SU-DHL-6 (cell line): ENCODE results near the gene CFAP45.

ENCODE experiments used
- H2AFZ ChIP-seq: fragments of 200-600 bp; sonication (generic); 2 replicates; pipeline ENCODE4 v1.6.1; 2014; ENCODE audit warnings: low read depth, mild to moderate bottlenecking, moderate library complexity, mixed read lengths, antibody characterized with exemption, low read length; ENCODE audit not compliant: severe bottlenecking
- H3F3A ChIP-seq: fragments of 200-600 bp; shearing (Covaris generic); 2 replicates; pipeline ENCODE4 v1.6.0; 2016; ENCODE audit warnings: antibody characterized with exemption, mild to moderate bottlenecking; ENCODE audit not compliant: insufficient read depth
- H3K27ac ChIP-seq: fragments of 200-600 bp; sonication (generic); 2 replicates; pipeline ENCODE4 v1.5.1; 2016; ENCODE audit warnings: low read depth, mild to moderate bottlenecking, low read length, moderate library complexity, mixed read lengths
- H3K27me3 ChIP-seq: fragments of 200-600 bp; sonication (generic), shearing (Covaris generic); 2 replicates; pipeline ENCODE4 v1.6.0; 2014; ENCODE audit warnings: mild to moderate bottlenecking, low read length
- H3K36me3 ChIP-seq: fragments of 200-600 bp; sonication (generic); 2 replicates; pipeline ENCODE4 v1.6.1; 2014; ENCODE audit warnings: mild to moderate bottlenecking, low read length, mixed read lengths
- H3K4me2 ChIP-seq: fragments of 300-600, 200-600 bp; shearing (Covaris generic), sonication (generic); 2 replicates; pipeline ENCODE4 v1.6.0; 2014; ENCODE audit warnings: low read length, low read depth, mild to moderate bottlenecking; ENCODE audit not compliant: poor library complexity, severe bottlenecking
- H3K4me3 ChIP-seq: fragments of 200-600 bp; sonication (generic); 2 replicates; pipeline ENCODE4 v1.5.1; 2014; ENCODE audit warnings: antibody characterized with exemption, low read length, mild to moderate bottlenecking, mixed read lengths; ENCODE audit not compliant: insufficient read depth, poor library complexity, severe bottlenecking
- H3K79me2 ChIP-seq: fragments of 200-600 bp; sonication (generic); 2 replicates; pipeline ENCODE4 v1.6.1; 2014; ENCODE audit warnings: mild to moderate bottlenecking, low read length, moderate library complexity; ENCODE audit not compliant: insufficient read depth
- H3K9ac ChIP-seq: fragments of 200-600 bp; sonication (generic); 2 replicates; pipeline ENCODE4 v1.7.0; 2014; ENCODE audit warnings: mild to moderate bottlenecking, low read length
- H3K9me2 ChIP-seq: fragments of 200-600 bp; sonication (generic); replicated peaks from 2 replicates; pipeline ENCODE4 v1.6.1; 2014; ENCODE audit warnings: low read length; ENCODE audit not compliant: insufficient read depth
- H3K9me3 ChIP-seq: fragments of 200-600 bp; sonication (generic); 2 replicates; pipeline ENCODE4 v1.6.1; 2014; ENCODE audit warnings: low read length, mixed read lengths; ENCODE audit not compliant: insufficient read depth
- H4K20me1 ChIP-seq: fragments of 200-600 bp; sonication (generic); 2 replicates; pipeline ENCODE4 v1.6.1; 2014; ENCODE audit warnings: low read depth, mild to moderate bottlenecking, antibody characterized with exemption, low read length, moderate library complexity, mixed read lengths
- EZH2phosphoT487 ChIP-seq: fragments of 200-600 bp; sonication (generic), shearing (Covaris generic); conservative IDR thresholded peaks from 2 replicates; pipeline ENCODE4 v1.6.1; 2018; ENCODE audit warnings: mild to moderate bottlenecking, antibody characterized with exemption, low read length, moderate library complexity, mixed read lengths
- TF ChIP-seq, protein P1 (sequence below): fragments of 200-600 bp; sonication (generic); IDR thresholded peaks from one replicate; pipeline ENCODE4 v1.5.1; 2017; ENCODE audit warnings: antibody characterized with exemption, mild to moderate bottlenecking, low read length, moderate library complexity; ENCODE audit not compliant: insufficient read depth, poor library complexity, severe bottlenecking

The CFAP45 gene

DNA sequence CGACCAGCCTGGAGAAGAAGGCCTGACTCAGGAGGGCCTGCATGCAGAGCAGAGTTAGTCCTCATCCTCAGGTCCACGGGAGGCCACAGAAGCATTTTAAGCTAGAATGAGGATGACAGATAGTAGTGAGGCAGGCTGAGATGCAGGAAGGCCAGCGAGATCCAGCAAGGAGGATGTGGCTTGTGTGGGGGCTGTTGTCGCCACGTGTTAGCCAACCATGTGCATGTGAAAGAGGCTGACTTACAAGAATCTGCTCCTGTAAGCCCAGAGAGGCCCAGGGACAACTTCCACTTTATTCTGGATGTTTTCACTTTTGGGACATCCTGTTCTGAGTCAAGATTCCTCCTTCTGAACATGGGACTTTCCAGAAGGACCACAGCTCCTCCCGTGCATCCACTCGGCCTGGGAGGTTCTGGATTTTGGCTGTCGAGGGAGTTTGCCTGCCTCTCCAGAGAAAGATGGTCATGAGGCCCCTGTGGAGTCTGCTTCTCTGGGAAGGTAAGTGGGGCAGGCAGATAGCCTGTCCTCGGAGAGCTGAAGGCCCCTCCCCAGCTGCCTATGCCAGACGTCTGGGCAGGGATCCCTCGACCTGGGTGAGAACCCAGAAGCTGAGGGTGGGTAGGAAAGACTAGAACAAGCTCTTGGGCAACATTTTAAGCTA lies 73.4 kb downstream of the CFAP45 start, which contains the start of gene SLAMF8:
SLAMF8 (plus strand) TSS at position 433 of the 661 bp plus-strand sequence; CDS start at position 459, 26 bp downstream.
- Histone ChIP-seq H3F3A (no peaks in the 10 kb centered on the region), H3K9me3 (no peaks in the 10 kb centered on the region), H3K9ac (no peak within 1 kb of the TSS), H3K36me3 (no peaks in the 10 kb centered on the region), H3K9me2 (no peaks in the 10 kb centered on the region), H3K27ac (no peak within 1 kb of the TSS), H3K4me2 (no peak within 1 kb of the TSS), H3K4me3 (no peak within 1 kb of the TSS), H3K79me2 (no peaks in the 10 kb centered on the region), H3K27me3 (no peaks in the 10 kb centered on the region), H2AFZ (no peak within 1 kb of the TSS), H4K20me1 (no peaks in the 10 kb centered on the region)
- TF ChIP-seq EZH2phosphoT487, result no peak
- TF ChIP-seq, protein P1, sequence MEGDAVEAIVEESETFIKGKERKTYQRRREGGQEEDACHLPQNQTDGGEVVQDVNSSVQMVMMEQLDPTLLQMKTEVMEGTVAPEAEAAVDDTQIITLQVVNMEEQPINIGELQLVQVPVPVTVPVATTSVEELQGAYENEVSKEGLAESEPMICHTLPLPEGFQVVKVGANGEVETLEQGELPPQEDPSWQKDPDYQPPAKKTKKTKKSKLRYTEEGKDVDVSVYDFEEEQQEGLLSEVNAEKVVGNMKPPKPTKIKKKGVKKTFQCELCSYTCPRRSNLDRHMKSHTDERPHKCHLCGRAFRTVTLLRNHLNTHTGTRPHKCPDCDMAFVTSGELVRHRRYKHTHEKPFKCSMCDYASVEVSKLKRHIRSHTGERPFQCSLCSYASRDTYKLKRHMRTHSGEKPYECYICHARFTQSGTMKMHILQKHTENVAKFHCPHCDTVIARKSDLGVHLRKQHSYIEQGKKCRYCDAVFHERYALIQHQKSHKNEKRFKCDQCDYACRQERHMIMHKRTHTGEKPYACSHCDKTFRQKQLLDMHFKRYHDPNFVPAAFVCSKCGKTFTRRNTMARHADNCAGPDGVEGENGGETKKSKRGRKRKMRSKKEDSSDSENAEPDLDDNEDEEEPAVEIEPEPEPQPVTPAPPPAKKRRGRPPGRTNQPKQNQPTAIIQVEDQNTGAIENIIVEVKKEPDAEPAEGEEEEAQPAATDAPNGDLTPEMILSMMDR, result no peak

DNA sequence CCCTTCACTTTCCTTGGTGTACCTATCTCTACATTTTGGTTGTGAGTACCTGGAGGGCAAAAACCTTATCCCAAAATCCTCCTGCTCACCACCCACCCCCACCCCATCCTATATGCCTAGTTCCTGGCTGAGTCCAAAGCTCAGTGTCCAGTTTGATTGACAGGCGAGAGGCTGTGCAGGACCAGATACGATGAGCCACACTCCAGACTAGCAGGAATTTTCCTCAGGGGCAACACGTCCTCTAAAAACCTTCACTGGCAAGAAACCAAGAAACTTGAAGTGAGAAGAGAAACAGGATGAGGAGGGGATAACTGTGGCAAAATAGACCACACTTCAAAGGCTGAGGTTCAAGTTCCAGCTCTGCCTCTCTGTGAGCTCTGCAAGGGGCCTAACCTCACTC lies 74.4 kb downstream of the CFAP45 start:
- Histone ChIP-seq H3F3A (no peaks in the 10 kb centered on the region), H2AFZ (no peak overlapping the region), H3K27ac (no peak overlapping the region), H3K9ac (no peak overlapping the region), H3K9me2 (no peaks in the 10 kb centered on the region), H3K9me3 (no peaks in the 10 kb centered on the region), H3K36me3 (no peaks in the 10 kb centered on the region), H3K4me3 (no peak overlapping the region), H3K4me2 (no peak overlapping the region), H3K79me2 (no peaks in the 10 kb centered on the region), H4K20me1 (no peaks in the 10 kb centered on the region), H3K27me3 (no peaks in the 10 kb centered on the region)
- TF ChIP-seq, protein P1, result no peak
- no peak for TF ChIP-seq EZH2phosphoT487

DNA sequence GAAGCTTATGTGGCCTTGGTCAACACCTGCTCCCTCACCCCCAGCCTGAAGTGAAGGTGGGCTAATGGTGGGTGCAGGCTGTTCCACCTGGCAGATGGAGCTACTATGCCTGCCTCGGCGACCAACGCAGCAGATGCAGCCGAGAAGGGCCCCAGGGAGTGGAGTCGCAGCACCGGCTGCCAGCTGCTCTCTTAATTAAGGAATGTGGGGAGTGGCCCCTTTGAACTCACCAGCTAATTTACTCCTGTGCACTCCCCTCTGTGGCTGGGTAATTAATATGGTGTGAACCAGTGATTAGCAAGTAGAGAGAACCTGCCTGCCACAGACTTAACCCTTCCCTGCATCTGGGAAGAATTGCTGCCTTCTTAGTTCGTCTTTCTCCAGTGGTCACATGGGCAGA lies 76.6 kb downstream of the CFAP45 start:
- no peak overlapping the region for H3K4me3 ChIP-seq

More for the DNA sequence above, 76.6 kb downstream of the CFAP45 start:
- Histone ChIP-seq H2AFZ (no peak overlapping the region), H3K9ac (no peak overlapping the region), H3K27me3 (no peaks in the 10 kb centered on the region), H3F3A (no peaks in the 10 kb centered on the region), H4K20me1 (no peaks in the 10 kb centered on the region), H3K9me3 (no peaks in the 10 kb centered on the region), H3K4me2 (no peak overlapping the region), H3K79me2 (no peaks in the 10 kb centered on the region), H3K27ac (no peak overlapping the region), H3K36me3 (no peaks in the 10 kb centered on the region), H3K9me2 (no peaks in the 10 kb centered on the region)
- TF ChIP-seq, protein P1, result no peak
- TF ChIP-seq EZH2phosphoT487, result no peak
